Lung (tissue), 13 donors: Measurements from ENCODE around the gene STEAP2. TPM values are rescaled to one million over a fixed set of nuclear protein-coding genes. Genes with fewer than 3 reads are reported as not detected.

ENCODE experiments used
- ATAC-seq: fragments of 200-7000 bp; cut with Tn5 transposase; one replicate; pipeline ENCODE4 v1.9.1; 2020; ENCODE audit warnings: moderate number of reproducible peaks; ENCODE audit not compliant: insufficient read depth, low FRiP score
- DNase-seq, 3 donors: peaks; one replicate each; pipeline ENCODE4 v3.0.0-alpha.2; 2013 to 2017
- H3K27ac ChIP-seq, 2 donors: one replicate each; pipeline ENCODE4 v1.5.1; 2013; ENCODE audit warnings: mild to moderate bottlenecking in 2 of 2, moderate library complexity in 2 of 2, control low read depth in 1 of 2, inconsistent platforms in 1 of 2, low read depth in 1 of 2, low read length in 1 of 2
- H3K27me3 ChIP-seq, 3 donors: one replicate each; pipeline ENCODE4 v1.5.1; 2013; ENCODE audit warnings: low read length in 2 of 3; ENCODE audit not compliant: control insufficient read depth in 3 of 3, insufficient read depth in 3 of 3
- H3K36me3 ChIP-seq, 4 donors: one replicate each; pipeline ENCODE4 v1.5.1; 2013; ENCODE audit warnings: low read length in 4 of 4, mild to moderate bottlenecking in 1 of 4, moderate library complexity in 1 of 4; ENCODE audit not compliant: control insufficient read depth in 4 of 4, insufficient read depth in 4 of 4
- H3K4me1 ChIP-seq, 5 donors: one replicate each; pipeline ENCODE4 v1.5.1; 2013; ENCODE audit warnings: low read length in 5 of 5, mild to moderate bottlenecking in 2 of 5, moderate library complexity in 1 of 5; ENCODE audit not compliant: control insufficient read depth in 5 of 5, insufficient read depth in 5 of 5
- H3K4me3 ChIP-seq: one replicate; pipeline ENCODE4 v1.5.1; 2013; ENCODE audit warnings: mild to moderate bottlenecking, control low read depth, moderate library complexity
- H3K9ac ChIP-seq, 2 donors: one replicate each; pipeline ENCODE4 v1.5.1; 2013; ENCODE audit warnings: low read length in 2 of 2, control low read depth in 1 of 2; ENCODE audit not compliant: insufficient read depth in 1 of 2
- H3K9me3 ChIP-seq, 4 donors: one replicate each; pipeline ENCODE4 v1.5.1; 2013; ENCODE audit warnings: low read length in 3 of 4, mild to moderate bottlenecking in 1 of 4, moderate library complexity in 1 of 4; ENCODE audit not compliant: control insufficient read depth in 4 of 4, insufficient read depth in 3 of 4
- WGBS, 2 donors: extraction: QIAGEN DNeasy Blood & Tissue Kit; methylation state at CpG; one replicate each; pipeline ENCODE4 v1.1.7; 2013; 5-methylcytosine and 5-hydroxymethylcytosine counted together
- polyA plus RNA-seq, 2 donors: library from polyadenylated mRNA; stranded (reverse); fragments of 200-250 nt; gene quantifications; one replicate each; pipeline ENCODE4 v1.2.1, GENCODE V29; 2013
- small RNA-seq: library from RNA; depleted of rRNA; stranded (forward); fragments of <200 nt; gene quantifications from one replicate; pipeline ENCODE3, GENCODE V24; 2014; ENCODE audit warnings: low replicate concordance
- total RNA-seq, 2 donors: library from RNA; depleted of rRNA in 1 of 2; stranded (reverse); fragments of >200 nt in 1 of 2; gene quantifications; one replicate each; pipeline ENCODE4 v1.2.1, GENCODE V29; 2014 to 2021
- TF ChIP-seq, protein P1 (sequence below): IDR thresholded peaks from 2 replicates; pipeline ENCODE4 v1.5.1; 2012; ENCODE audit warnings: mild to moderate bottlenecking; ENCODE audit errors: control extremely low read depth, extremely low read depth
- donor health status: control.
- donor health status: control.
- donor health status: Bipolar disorder and iron deficiency.
- donor health status: healthy.
- donor health status: DM: yes; HTN: yes; CAD: no.

The STEAP2 gene
- total and polyA plus RNA-seq, 4 donors, result 5.3 to 16.7 (median 11.2) TPM

DNA sequence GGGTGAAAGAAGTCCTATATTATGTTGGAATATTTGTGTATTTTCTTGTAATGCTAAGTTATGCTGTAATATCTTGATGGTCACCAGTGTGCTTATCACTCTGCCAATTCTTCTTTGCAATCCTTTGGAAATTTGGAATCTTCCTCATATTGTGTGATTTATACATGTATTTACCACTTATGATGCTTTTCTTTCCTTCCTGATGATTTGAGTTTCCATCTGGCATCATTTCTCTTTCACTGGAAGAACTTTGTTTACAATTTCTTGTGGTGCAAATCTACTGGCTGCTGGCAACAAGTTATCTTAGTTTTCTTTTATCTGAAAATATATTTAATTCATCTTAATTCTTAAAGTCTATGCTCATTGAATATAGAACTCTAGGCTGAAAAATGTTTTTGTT lies 62.6 kb downstream of the STEAP2 start:
- Histone ChIP-seq H3K9me3 (no peaks in the 10 kb centered on the region), H3K4me1 (peaks cover 0 to 2% (median 0%) of the 10 kb centered on the region in 5 donors), H3K9ac (no peak overlapping the region), H3K4me3 (no peak overlapping the region), H3K27me3 (no peaks in the 10 kb centered on the region), H3K36me3 (no peaks in the 10 kb centered on the region), H3K27ac (no peak overlapping the region)
- no peak for ATAC-seq
- TF ChIP-seq, protein P1, sequence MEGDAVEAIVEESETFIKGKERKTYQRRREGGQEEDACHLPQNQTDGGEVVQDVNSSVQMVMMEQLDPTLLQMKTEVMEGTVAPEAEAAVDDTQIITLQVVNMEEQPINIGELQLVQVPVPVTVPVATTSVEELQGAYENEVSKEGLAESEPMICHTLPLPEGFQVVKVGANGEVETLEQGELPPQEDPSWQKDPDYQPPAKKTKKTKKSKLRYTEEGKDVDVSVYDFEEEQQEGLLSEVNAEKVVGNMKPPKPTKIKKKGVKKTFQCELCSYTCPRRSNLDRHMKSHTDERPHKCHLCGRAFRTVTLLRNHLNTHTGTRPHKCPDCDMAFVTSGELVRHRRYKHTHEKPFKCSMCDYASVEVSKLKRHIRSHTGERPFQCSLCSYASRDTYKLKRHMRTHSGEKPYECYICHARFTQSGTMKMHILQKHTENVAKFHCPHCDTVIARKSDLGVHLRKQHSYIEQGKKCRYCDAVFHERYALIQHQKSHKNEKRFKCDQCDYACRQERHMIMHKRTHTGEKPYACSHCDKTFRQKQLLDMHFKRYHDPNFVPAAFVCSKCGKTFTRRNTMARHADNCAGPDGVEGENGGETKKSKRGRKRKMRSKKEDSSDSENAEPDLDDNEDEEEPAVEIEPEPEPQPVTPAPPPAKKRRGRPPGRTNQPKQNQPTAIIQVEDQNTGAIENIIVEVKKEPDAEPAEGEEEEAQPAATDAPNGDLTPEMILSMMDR, result no peak
- peak in 1 of 3 donors; percentile 23 for DNase-seq

DNA sequence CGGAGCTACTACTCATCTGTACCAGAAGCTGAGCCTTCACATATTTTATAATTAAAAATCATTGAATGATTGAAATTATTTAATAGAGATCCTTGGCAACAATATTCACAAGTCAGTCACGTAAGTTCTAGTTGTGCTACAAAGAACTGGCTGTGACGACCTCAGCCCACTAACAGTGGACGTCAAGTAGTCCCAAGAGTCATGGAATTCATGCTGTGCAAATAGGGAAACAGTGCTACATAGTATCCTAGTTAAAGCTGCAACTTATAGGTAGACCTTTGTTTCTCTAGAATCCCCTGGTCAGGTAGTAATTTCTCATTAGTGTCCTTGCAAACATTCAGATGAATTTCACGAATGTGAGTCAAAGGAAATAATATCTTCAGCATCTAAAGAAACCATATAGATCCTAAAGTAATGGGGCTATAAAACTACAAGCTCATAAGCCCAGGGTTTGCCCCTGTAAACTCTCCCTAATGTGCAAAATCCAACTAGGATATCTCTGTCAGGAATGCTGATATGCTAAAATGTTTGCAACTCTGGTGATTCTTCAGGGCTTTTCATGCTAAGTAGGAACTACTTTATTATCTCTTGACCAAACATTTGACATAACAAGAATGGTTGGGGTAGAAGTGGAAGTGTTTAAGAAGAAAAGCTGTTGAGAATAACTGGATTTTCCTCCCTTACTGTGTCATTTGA lies 64.6 kb downstream of the STEAP2 start:
- H3K9ac ChIP-seq, result no peak overlapping the region
- ATAC-seq (no peak), DNase-seq (no peak)
- TF ChIP-seq, protein P1, result no peak
- no peak overlapping the region for H3K4me3 ChIP-seq
- H3K36me3 ChIP-seq, result peaks cover 0 to 2% (median 0%) of the 10 kb centered on the region in 4 donors
- H3K27ac ChIP-seq, result no peak overlapping the region
- peaks cover 0 to 2% (median 0%) of the 10 kb centered on the region in 5 donors for H3K4me1 ChIP-seq
- WGBS, 2 donors, result 73% methylated on average over 5 of the region's 5 CpGs
- H3K27me3 ChIP-seq, result no peaks in the 10 kb centered on the region
- no peaks in the 10 kb centered on the region for H3K9me3 ChIP-seq

Small RNAs within 50 kb of the gene (small RNA-seq; reads per million reads assigned to genes)
- gene RF00019, result not detected

Other genes with a start within 250 kb of the STEAP2 start
- 10 to 100 TPM in 1 of 2 donors, 1 to 10 TPM in 1; 3.2 to 10.6 TPM for gene STEAP1, start 57.3 kb upstream of the STEAP2 start, total RNA-seq
- 10 to 100 TPM in 1 of 2 donors, 1 to 10 TPM in 1; 4.5 to 19.2 TPM for gene STEAP1, start 57.3 kb upstream of the STEAP2 start, polyA plus RNA-seq
- 10 to 100 TPM; 13.0 to 60.0 TPM for gene CFAP69, start 33.4 kb downstream of the STEAP2 start, total RNA-seq
- 1 to 10 TPM; 1.8 to 5.1 TPM for gene CFAP69, start 33.4 kb downstream of the STEAP2 start, polyA plus RNA-seq
- not detected for gene FAM237B, start 109.6 kb downstream of the STEAP2 start, total RNA-seq
- gene FAM237B, start 109.6 kb downstream of the STEAP2 start, polyA plus RNA-seq, result under 1 TPM in 1 of 2 donors, not detected in 1; 0.02 TPM
- 10 to 100 TPM; 17.9 to 20.9 TPM for gene GTPBP10, start 135.0 kb downstream of the STEAP2 start, total RNA-seq
- 10 to 100 TPM in 1 of 2 donors, 1 to 10 TPM in 1; 9.2 to 18.6 TPM for gene GTPBP10, start 135.0 kb downstream of the STEAP2 start, polyA plus RNA-seq
- 10 to 100 TPM; 39.2 to 40.2 TPM for gene CLDN12, start 191.7 kb downstream of the STEAP2 start, total RNA-seq
- gene CLDN12, start 191.7 kb downstream of the STEAP2 start, polyA plus RNA-seq, result 10 to 100 TPM; 15.3 to 20.8 TPM